GM23338 (cell line): ENCODE results near the gene FAM110A. TPM values are rescaled to one million over a fixed set of nuclear protein-coding genes. Genes with fewer than 3 reads are reported as not detected.
A peak's percentile ranks its signal among the peaks of the same experiment; 100 is the strongest.

Experiments
- ATAC-seq: fragments of 200-7000 bp; cut with Tn5 transposase; 3 replicates; pipeline ENCODE4 v1.9.1; 2020
- DNase-seq: peaks from one replicate; pipeline ENCODE4 v3.0.0-alpha.2; 2015; ENCODE audit warnings: low spot score
- H2AFZ ChIP-seq: fragments of 200-600 bp; sonication (generic); 2 replicates; pipeline ENCODE4 v1.8.0; 2016; ENCODE audit warnings: antibody characterized with exemption, mild to moderate bottlenecking, moderate library complexity
- H3F3A ChIP-seq: fragments of 200-600 bp; sonication (generic); replicated peaks from 2 replicates; pipeline ENCODE4 v1.8.0; 2017; ENCODE audit warnings: antibody characterized with exemption, mixed run types, low read depth
- H3K27ac ChIP-seq: fragments of 200-600 bp; sonication (generic); 2 replicates; pipeline ENCODE4 v1.6.1; 2016; ENCODE audit warnings: low read depth
- H3K27me3 ChIP-seq: fragments of 200-600 bp; sonication (generic); 2 replicates; pipeline ENCODE4 v1.8.0; 2016; ENCODE audit warnings: mild to moderate bottlenecking, mixed run types, moderate library complexity; ENCODE audit not compliant: insufficient read depth
- H3K36me3 ChIP-seq: fragments of 200-600 bp; sonication (generic); 2 replicates; pipeline ENCODE4 v1.8.0; 2016; ENCODE audit warnings: mild to moderate bottlenecking; ENCODE audit not compliant: insufficient read depth
- H3K4me1 ChIP-seq: fragments of 200-600 bp; sonication (generic); 2 replicates; pipeline ENCODE4 v1.8.0; 2016; ENCODE audit warnings: mild to moderate bottlenecking, moderate library complexity; ENCODE audit not compliant: insufficient read depth
- H3K4me2 ChIP-seq: fragments of 200-600 bp; sonication (generic); 2 replicates; pipeline ENCODE4 v1.7.1; 2017; ENCODE audit warnings: mixed run types
- H3K4me3 ChIP-seq: fragments of 200-600 bp; sonication (generic); 2 replicates; pipeline ENCODE4 v1.6.1; 2016; ENCODE audit warnings: mixed run types
- H3K79me2 ChIP-seq: fragments of 200-600 bp; sonication (generic); replicated peaks from 2 replicates; pipeline ENCODE4 v1.8.0; 2017; ENCODE audit warnings: mild to moderate bottlenecking; ENCODE audit not compliant: insufficient read depth
- H3K9me2 ChIP-seq: fragments of 200-600 bp; sonication (generic); 2 replicates; pipeline ENCODE4 v1.8.0; 2017; ENCODE audit not compliant: insufficient read depth
- H4K20me1 ChIP-seq: fragments of 200-600 bp; sonication (generic); replicated peaks from 2 replicates; pipeline ENCODE4 v1.8.0; 2017; ENCODE audit warnings: mild to moderate bottlenecking; ENCODE audit not compliant: insufficient read depth
- H3K27ac Mint-ChIP-seq: 2 replicates; pipeline ENCODE4 v1.8.0; 2020; ENCODE audit warnings: inconsistent platforms, mild to moderate bottlenecking, moderate library complexity, mixed read lengths
- H3K27me3 Mint-ChIP-seq: 3 replicates; pipeline ENCODE4 v1.8.0; 2022; ENCODE audit warnings: low read depth, mild to moderate bottlenecking, moderate library complexity, mixed read lengths, inconsistent platforms; ENCODE audit not compliant: insufficient read depth, poor library complexity
- H3K36me3 Mint-ChIP-seq: 3 replicates; pipeline ENCODE4 v1.8.0; 2021; ENCODE audit warnings: low read depth, mild to moderate bottlenecking, inconsistent platforms, moderate library complexity, mixed read lengths
- H3K4me1 Mint-ChIP-seq: 3 replicates; pipeline ENCODE4 v1.8.0; 2020; ENCODE audit warnings: mild to moderate bottlenecking, inconsistent platforms, mixed read lengths
- H3K4me3 Mint-ChIP-seq: 3 replicates; pipeline ENCODE4 v1.8.0; 2021; ENCODE audit warnings: moderate library complexity, mild to moderate bottlenecking, inconsistent platforms, mixed read lengths
- H3K9me3 Mint-ChIP-seq: 3 replicates; pipeline ENCODE4 v1.8.0; 2020; ENCODE audit warnings: moderate library complexity, mild to moderate bottlenecking, inconsistent platforms, mixed read lengths
- CREB1 ChIP-seq: fragments of 250-450 bp; sonication (Bioruptor Pico); IDR thresholded peaks from 2 replicates; pipeline ENCODE4 v1.5.0; 2020; ENCODE audit warnings: low read depth, mild to moderate bottlenecking, moderate library complexity
- EZH2 ChIP-seq: fragments of 200-600 bp; sonication (generic); IDR thresholded peaks from one replicate; pipeline ENCODE4 v1.8.0; 2017; ENCODE audit warnings: antibody characterized with exemption, mild to moderate bottlenecking, low read depth; ENCODE audit not compliant: unreplicated experiment
- EZH2phosphoT487 ChIP-seq: fragments of 200-600 bp; sonication (generic); IDR thresholded peaks from one replicate; pipeline ENCODE4 v1.8.1; 2018; ENCODE audit warnings: antibody characterized with exemption; ENCODE audit not compliant: unreplicated experiment
- JUNB ChIP-seq: IDR thresholded peaks from one replicate; pipeline ENCODE4 v1.6.1; 2016; ENCODE audit warnings: antibody characterized with exemption; ENCODE audit not compliant: unreplicated experiment
- NANOG ChIP-seq: IDR thresholded peaks from 2 replicates; pipeline ENCODE4 v1.6.1; 2016; ENCODE audit warnings: antibody characterized with exemption, borderline replicate concordance
- POLR2AphosphoS5 ChIP-seq: IDR thresholded peaks from 2 replicates; pipeline ENCODE4 v1.6.1; 2016; ENCODE audit warnings: antibody characterized with exemption, low read depth
- STAT1 ChIP-seq: IDR thresholded peaks from one replicate; pipeline ENCODE4 v1.6.1; 2016; ENCODE audit warnings: antibody characterized with exemption; ENCODE audit not compliant: unreplicated experiment
- ZNF114 ChIP-seq: fragments of 250-450 bp; sonication (Bioruptor Pico); IDR thresholded peaks from 2 replicates; pipeline ENCODE4 v1.5.0; 2020; ENCODE audit warnings: mild to moderate bottlenecking, moderate library complexity
- ZNF331 ChIP-seq: fragments of 250-450 bp; sonication (Bioruptor Pico); IDR thresholded peaks from 2 replicates; pipeline ENCODE4 v1.5.0; 2020; ENCODE audit warnings: low read depth, mild to moderate bottlenecking, moderate library complexity
- polyA plus RNA-seq: library from polyadenylated mRNA; unstranded; fragments of >200 nt; fragmentation: Nextera tagmentation; extraction: Ambion mirVana; gene quantifications from 2 replicates; pipeline ENCODE4 v1.2.1, GENCODE V29; 2016
- total RNA-seq: library from RNA; depleted of rRNA; stranded (reverse); fragments of >200 nt; shearing (Covaris generic); gene quantifications from 2 replicates; pipeline ENCODE4 v1.2.3, GENCODE V29; 2014
- TF ChIP-seq, protein P1 (sequence below): IDR thresholded peaks from one replicate; pipeline ENCODE4 v1.6.1; 2018; ENCODE audit warnings: antibody characterized with exemption; ENCODE audit not compliant: unreplicated experiment
- TF ChIP-seq, protein P2 (sequence below): fragments of 250-450 bp; sonication (Bioruptor Pico); IDR thresholded peaks from 2 replicates; pipeline ENCODE4 v1.5.0; 2020; ENCODE audit warnings: mild to moderate bottlenecking, moderate library complexity
- TF ChIP-seq, protein P3 (sequence below): IDR thresholded peaks from 2 replicates; pipeline ENCODE4 v1.6.1; 2016; ENCODE audit warnings: antibody characterized with exemption
- TF ChIP-seq, protein P4 (sequence below), 2 experiments: fragments of 200-600 bp in 1 of 2; sonication (generic) in 1 of 2; conservative IDR thresholded peaks; 2 replicates each; pipeline versions ENCODE4 v1.5.1 to v1.6.1; 2016 to 2017; ENCODE audit warnings: antibody characterized with exemption in 2 of 2, low read depth in 2 of 2, mild to moderate bottlenecking in 2 of 2, moderate library complexity in 1 of 2

Gene FAM110A
- total and polyA plus RNA-seq, 2 experiments from 2014 or later = 10.7 to 13.7 TPM

DNA sequence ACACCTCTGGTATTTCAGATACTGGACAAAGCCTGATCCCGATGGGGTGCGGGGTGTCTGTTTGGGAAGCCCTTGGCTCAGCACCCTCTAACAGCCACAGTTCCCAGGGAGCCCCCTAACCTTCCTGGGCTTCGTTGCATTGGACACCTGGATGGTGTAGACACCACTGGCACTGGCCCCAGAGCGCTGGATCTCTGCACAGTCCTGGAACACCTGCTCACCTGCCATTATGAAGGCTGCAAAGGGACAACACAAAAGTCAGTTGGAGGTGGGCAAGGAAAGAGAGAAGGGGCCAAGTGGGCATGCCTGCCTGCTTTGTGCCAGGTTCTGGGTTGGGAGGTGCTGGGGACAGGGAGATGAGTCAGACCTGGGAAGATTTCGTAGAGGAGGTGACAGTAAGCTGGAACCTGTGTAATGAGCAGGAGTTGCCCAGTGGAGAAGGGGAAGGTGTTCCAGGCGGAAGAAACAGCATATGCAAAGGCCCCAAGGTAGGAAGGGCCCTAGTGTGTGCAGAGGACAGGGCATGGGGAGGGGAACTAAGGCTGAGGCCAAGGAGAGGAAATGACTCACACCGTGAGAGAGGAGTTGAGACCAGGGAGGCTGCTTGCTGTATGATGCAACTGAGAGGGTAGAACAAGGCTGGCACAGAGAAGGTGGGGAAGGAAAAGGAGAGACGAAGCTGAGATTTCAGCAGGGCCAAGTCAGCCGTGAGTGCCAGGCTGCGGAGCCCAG lies 47.7 kb downstream of the FAM110A start:
- peak overlapping the region; percentile 50; the same call in 1 of the 2 replicates for H3K27ac Mint-ChIP-seq
- H3K27ac ChIP-seq = no peak overlapping the region
- no peak for DNase-seq
- no peak overlapping the region for H3K4me3 ChIP-seq
- ATAC-seq = no peak
- H3K9me3 Mint-ChIP-seq = no peaks in the 10 kb centered on the region
- peaks cover 23% of the 10 kb centered on the region for H3K27me3 Mint-ChIP-seq
- no peak for TF ChIP-seq ZNF331
- no peak for TF ChIP-seq CREB1 (CRISPR knock-in tag)
- TF ChIP-seq ZNF114 (CRISPR knock-in tag) = no peak
- TF ChIP-seq EZH2phosphoT487 = no peak
- TF ChIP-seq, protein P1, sequence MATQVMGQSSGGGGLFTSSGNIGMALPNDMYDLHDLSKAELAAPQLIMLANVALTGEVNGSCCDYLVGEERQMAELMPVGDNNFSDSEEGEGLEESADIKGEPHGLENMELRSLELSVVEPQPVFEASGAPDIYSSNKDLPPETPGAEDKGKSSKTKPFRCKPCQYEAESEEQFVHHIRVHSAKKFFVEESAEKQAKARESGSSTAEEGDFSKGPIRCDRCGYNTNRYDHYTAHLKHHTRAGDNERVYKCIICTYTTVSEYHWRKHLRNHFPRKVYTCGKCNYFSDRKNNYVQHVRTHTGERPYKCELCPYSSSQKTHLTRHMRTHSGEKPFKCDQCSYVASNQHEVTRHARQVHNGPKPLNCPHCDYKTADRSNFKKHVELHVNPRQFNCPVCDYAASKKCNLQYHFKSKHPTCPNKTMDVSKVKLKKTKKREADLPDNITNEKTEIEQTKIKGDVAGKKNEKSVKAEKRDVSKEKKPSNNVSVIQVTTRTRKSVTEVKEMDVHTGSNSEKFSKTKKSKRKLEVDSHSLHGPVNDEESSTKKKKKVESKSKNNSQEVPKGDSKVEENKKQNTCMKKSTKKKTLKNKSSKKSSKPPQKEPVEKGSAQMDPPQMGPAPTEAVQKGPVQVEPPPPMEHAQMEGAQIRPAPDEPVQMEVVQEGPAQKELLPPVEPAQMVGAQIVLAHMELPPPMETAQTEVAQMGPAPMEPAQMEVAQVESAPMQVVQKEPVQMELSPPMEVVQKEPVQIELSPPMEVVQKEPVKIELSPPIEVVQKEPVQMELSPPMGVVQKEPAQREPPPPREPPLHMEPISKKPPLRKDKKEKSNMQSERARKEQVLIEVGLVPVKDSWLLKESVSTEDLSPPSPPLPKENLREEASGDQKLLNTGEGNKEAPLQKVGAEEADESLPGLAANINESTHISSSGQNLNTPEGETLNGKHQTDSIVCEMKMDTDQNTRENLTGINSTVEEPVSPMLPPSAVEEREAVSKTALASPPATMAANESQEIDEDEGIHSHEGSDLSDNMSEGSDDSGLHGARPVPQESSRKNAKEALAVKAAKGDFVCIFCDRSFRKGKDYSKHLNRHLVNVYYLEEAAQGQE = no peak
- TF ChIP-seq JUNB = no peak
- TF ChIP-seq, protein P2, sequence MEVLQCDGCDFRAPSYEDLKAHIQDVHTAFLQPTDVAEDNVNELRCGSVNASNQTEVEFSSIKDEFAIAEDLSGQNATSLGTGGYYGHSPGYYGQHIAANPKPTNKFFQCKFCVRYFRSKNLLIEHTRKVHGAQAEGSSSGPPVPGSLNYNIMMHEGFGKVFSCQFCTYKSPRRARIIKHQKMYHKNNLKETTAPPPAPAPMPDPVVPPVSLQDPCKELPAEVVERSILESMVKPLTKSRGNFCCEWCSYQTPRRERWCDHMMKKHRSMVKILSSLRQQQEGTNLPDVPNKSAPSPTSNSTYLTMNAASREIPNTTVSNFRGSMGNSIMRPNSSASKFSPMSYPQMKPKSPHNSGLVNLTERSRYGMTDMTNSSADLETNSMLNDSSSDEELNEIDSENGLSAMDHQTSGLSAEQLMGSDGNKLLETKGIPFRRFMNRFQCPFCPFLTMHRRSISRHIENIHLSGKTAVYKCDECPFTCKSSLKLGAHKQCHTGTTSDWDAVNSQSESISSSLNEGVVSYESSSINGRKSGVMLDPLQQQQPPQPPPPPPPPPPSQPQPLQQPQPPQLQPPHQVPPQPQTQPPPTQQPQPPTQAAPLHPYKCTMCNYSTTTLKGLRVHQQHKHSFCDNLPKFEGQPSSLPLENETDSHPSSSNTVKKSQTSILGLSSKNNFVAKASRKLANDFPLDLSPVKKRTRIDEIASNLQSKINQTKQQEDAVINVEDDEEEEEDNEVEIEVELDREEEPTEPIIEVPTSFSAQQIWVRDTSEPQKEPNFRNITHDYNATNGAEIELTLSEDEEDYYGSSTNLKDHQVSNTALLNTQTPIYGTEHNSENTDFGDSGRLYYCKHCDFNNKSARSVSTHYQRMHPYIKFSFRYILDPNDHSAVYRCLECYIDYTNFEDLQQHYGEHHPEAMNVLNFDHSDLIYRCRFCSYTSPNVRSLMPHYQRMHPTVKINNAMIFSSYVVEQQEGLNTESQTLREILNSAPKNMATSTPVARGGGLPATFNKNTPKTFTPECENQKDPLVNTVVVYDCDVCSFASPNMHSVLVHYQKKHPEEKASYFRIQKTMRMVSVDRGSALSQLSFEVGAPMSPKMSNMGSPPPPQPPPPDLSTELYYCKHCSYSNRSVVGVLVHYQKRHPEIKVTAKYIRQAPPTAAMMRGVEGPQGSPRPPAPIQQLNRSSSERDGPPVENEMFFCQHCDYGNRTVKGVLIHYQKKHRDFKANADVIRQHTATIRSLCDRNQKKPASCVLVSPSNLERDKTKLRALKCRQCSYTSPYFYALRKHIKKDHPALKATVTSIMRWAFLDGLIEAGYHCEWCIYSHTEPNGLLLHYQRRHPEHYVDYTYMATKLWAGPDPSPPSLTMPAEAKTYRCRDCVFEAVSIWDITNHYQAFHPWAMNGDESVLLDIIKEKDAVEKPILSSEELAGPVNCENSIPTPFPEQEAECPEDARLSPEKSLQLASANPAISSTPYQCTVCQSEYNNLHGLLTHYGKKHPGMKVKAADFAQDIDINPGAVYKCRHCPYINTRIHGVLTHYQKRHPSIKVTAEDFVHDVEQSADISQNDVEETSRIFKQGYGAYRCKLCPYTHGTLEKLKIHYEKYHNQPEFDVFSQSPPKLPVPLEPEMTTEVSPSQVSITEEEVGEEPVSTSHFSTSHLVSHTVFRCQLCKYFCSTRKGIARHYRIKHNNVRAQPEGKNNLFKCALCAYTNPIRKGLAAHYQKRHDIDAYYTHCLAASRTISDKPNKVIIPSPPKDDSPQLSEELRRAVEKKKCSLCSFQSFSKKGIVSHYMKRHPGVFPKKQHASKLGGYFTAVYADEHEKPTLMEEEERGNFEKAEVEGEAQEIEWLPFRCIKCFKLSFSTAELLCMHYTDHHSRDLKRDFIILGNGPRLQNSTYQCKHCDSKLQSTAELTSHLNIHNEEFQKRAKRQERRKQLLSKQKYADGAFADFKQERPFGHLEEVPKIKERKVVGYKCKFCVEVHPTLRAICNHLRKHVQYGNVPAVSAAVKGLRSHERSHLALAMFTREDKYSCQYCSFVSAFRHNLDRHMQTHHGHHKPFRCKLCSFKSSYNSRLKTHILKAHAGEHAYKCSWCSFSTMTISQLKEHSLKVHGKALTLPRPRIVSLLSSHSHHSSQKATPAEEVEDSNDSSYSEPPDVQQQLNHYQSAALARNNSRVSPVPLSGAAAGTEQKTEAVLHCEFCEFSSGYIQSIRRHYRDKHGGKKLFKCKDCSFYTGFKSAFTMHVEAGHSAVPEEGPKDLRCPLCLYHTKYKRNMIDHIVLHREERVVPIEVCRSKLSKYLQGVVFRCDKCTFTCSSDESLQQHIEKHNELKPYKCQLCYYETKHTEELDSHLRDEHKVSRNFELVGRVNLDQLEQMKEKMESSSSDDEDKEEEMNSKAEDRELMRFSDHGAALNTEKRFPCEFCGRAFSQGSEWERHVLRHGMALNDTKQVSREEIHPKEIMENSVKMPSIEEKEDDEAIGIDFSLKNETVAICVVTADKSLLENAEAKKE = no peak
- TF ChIP-seq, protein P3, sequence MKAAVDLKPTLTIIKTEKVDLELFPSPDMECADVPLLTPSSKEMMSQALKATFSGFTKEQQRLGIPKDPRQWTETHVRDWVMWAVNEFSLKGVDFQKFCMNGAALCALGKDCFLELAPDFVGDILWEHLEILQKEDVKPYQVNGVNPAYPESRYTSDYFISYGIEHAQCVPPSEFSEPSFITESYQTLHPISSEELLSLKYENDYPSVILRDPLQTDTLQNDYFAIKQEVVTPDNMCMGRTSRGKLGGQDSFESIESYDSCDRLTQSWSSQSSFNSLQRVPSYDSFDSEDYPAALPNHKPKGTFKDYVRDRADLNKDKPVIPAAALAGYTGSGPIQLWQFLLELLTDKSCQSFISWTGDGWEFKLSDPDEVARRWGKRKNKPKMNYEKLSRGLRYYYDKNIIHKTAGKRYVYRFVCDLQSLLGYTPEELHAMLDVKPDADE = no peak
- TF ChIP-seq POLR2AphosphoS5 = no peak
- no peak for TF ChIP-seq EZH2
- TF ChIP-seq STAT1 = no peak
- TF ChIP-seq NANOG = no peak
- TF ChIP-seq, protein P4, sequence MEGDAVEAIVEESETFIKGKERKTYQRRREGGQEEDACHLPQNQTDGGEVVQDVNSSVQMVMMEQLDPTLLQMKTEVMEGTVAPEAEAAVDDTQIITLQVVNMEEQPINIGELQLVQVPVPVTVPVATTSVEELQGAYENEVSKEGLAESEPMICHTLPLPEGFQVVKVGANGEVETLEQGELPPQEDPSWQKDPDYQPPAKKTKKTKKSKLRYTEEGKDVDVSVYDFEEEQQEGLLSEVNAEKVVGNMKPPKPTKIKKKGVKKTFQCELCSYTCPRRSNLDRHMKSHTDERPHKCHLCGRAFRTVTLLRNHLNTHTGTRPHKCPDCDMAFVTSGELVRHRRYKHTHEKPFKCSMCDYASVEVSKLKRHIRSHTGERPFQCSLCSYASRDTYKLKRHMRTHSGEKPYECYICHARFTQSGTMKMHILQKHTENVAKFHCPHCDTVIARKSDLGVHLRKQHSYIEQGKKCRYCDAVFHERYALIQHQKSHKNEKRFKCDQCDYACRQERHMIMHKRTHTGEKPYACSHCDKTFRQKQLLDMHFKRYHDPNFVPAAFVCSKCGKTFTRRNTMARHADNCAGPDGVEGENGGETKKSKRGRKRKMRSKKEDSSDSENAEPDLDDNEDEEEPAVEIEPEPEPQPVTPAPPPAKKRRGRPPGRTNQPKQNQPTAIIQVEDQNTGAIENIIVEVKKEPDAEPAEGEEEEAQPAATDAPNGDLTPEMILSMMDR (conservative IDR thresholded peaks at IDR 0.05; ENCODE audit: low read depth in 2 of 2) = no peak
- peaks cover 4% of the 10 kb centered on the region; the same call in 1 of the 2 replicates for H3K4me1 ChIP-seq
- no peaks in the 10 kb centered on the region for H3K36me3 ChIP-seq
- H3K36me3 Mint-ChIP-seq = no peaks in the 10 kb centered on the region
- no peaks in the 10 kb centered on the region for H3K79me2 ChIP-seq
- H2AFZ ChIP-seq = no peak overlapping the region
- H3F3A ChIP-seq = no peaks in the 10 kb centered on the region
- no peak overlapping the region for H3K4me3 Mint-ChIP-seq
- H3K27me3 ChIP-seq = peaks cover 9% of the 10 kb centered on the region
- H3K4me2 ChIP-seq = no peak overlapping the region
- 0 out of 2 replicates have a peak, but pooled peaks cover 3% of the 10 kb centered on the region for H4K20me1 ChIP-seq
- H3K4me1 Mint-ChIP-seq = peaks cover 6% of the 10 kb centered on the region
- H3K9me2 ChIP-seq = no peaks in the 10 kb centered on the region
